ENCODE data around the gene TSPAN14. TPM values are rescaled to one million over a fixed set of nuclear protein-coding genes. Genes with fewer than 3 reads are reported as not detected.

Gene TSPAN14
- total RNA-seq, 1 donor from 2014 or later, result 126 TPM

Other genes starting within 250 kb of the TSPAN14 start
- 120 and 126 TPM in 2 replicates for gene ANXA11, start 248.8 kb upstream of the TSPAN14 start, total RNA-seq
- gene MAT1A, start 164.7 kb upstream of the TSPAN14 start, total RNA-seq, result 0.13 and 0.34 TPM in 2 replicates
- not detected in 2 replicates for gene DYDC1, start 97.6 kb upstream of the TSPAN14 start, total RNA-seq
- gene DYDC2, start 97.5 kb upstream of the TSPAN14 start, total RNA-seq, result 1.4 and 1.8 TPM in 2 replicates
- gene PRXL2A, start 45.8 kb upstream of the TSPAN14 start, total RNA-seq, result 132 and 137 TPM in 2 replicates
- gene SH2D4B, start 83.6 kb downstream of the TSPAN14 start, total RNA-seq, result 0.11 and 0.12 TPM in 2 replicates